CD4-positive, CD25-positive, alpha-beta regulatory T cell (primary cell): ENCODE results near the gene TFF2. TPM values are rescaled to one million over a fixed set of nuclear protein-coding genes. Genes with fewer than 3 reads are reported as not detected.
A peak's percentile ranks its signal among the peaks of the same experiment; 100 is the strongest.

Source experiments
- ATAC-seq, 2 donors: fragments of 150-1000 bp; cut with Tn5 transposase; one replicate each; pipeline ENCODE4 v1.10.0; 2021; ENCODE audit warnings: low read depth in 2 of 2, moderate number of reproducible peaks in 2 of 2, moderate library complexity in 1 of 2
- DNase-seq, 3 donors: peaks; one replicate each; pipeline versions ENCODE4 v3.0.0 to v3.0.0-alpha.2; 2012 to 2022; ENCODE audit warnings: mixed read lengths in 1 of 3
- H3K27ac ChIP-seq: one replicate; pipeline ENCODE4 v1.7.0; 2013; ENCODE audit warnings: mild to moderate bottlenecking, low read length; ENCODE audit not compliant: insufficient read depth, poor library complexity, severe bottlenecking
- H3K27me3 ChIP-seq: one replicate; pipeline ENCODE4 v1.7.0; 2013; ENCODE audit warnings: low read length; ENCODE audit not compliant: control insufficient read depth, insufficient read depth
- H3K36me3 ChIP-seq: one replicate; pipeline ENCODE4 v1.7.0; 2013; ENCODE audit warnings: mild to moderate bottlenecking, low read length, moderate library complexity; ENCODE audit not compliant: control insufficient read depth, insufficient read depth
- H3K4me1 ChIP-seq: 2 replicates; pipeline ENCODE4 v1.7.0; 2013; ENCODE audit warnings: mild to moderate bottlenecking, low read length; ENCODE audit not compliant: insufficient read depth, control insufficient read depth, poor library complexity, severe bottlenecking
- H3K4me3 ChIP-seq: one replicate; pipeline ENCODE4 v1.7.0; 2013; ENCODE audit warnings: low read depth, mild to moderate bottlenecking, low read length, moderate library complexity
- H3K9me3 ChIP-seq, 2 experiments: 1 replicate in 1 of 2; 2 replicates in 1 of 2; pipeline ENCODE4 v1.7.0; 2013; ENCODE audit warnings: low read length in 2 of 2, mild to moderate bottlenecking in 1 of 2, moderate library complexity in 1 of 2; ENCODE audit not compliant: control insufficient read depth in 2 of 2
- H3K27ac Mint-ChIP-seq, 3 donors: one replicate each; pipeline ENCODE4 v1.8.0; 2020 to 2022; ENCODE audit warnings: mild to moderate bottlenecking in 3 of 3, mixed read lengths in 3 of 3, moderate library complexity in 2 of 3
- H3K27me3 Mint-ChIP-seq: one replicate; pipeline ENCODE4 v1.8.0; 2022; ENCODE audit warnings: mild to moderate bottlenecking, mixed read lengths
- H3K36me3 Mint-ChIP-seq: one replicate; pipeline ENCODE4 v1.8.0; 2020; ENCODE audit warnings: mixed read lengths
- H3K4me1 Mint-ChIP-seq, 4 donors: one replicate each; pipeline ENCODE4 v1.8.0; 2020 to 2022; ENCODE audit warnings: mixed read lengths in 4 of 4, mild to moderate bottlenecking in 1 of 4
- H3K4me3 Mint-ChIP-seq, 4 donors: one replicate each; pipeline ENCODE4 v1.8.0; 2020 to 2022; ENCODE audit warnings: mild to moderate bottlenecking in 4 of 4, mixed read lengths in 4 of 4, moderate library complexity in 3 of 4
- H3K9me3 Mint-ChIP-seq, 7 donors: one replicate each; pipeline ENCODE4 v1.8.0; 2020 to 2022; ENCODE audit warnings: mixed read lengths in 7 of 7, mild to moderate bottlenecking in 3 of 7, moderate library complexity in 2 of 7
- polyA plus RNA-seq, 4 donors: library from polyadenylated mRNA; unstranded; fragments of 300-500 nt; fragmentation: Illumina TruSeq; gene quantifications; one replicate each; pipeline ENCODE4 v1.2.3, GENCODE V29; 2021
- total RNA-seq: library from RNA; stranded (reverse); gene quantifications from one replicate; pipeline ENCODE4 v1.2.3, GENCODE V29; 2022

TFF2 gene
- total and polyA plus RNA-seq, 5 donors from 2014 or later, result not detected

GRCh38 chr21:42347601-42348327 is 3.0 kb downstream of the TFF2 start:
- no peak for ATAC-seq
- no peak overlapping the region for H3K27ac ChIP-seq
- no peak for DNase-seq
- H3K27me3 Mint-ChIP-seq, result no peaks in the 10 kb centered on the region
- no peaks in the 10 kb centered on the region for H3K4me1 ChIP-seq
- no peak overlapping the region for H3K27ac Mint-ChIP-seq
- H3K4me3 Mint-ChIP-seq, result no peak overlapping the region
- H3K36me3 ChIP-seq, result no peaks in the 10 kb centered on the region
- H3K36me3 Mint-ChIP-seq, result no peaks in the 10 kb centered on the region
- H3K4me3 ChIP-seq, result no peak overlapping the region
- H3K9me3 Mint-ChIP-seq, result no peaks in the 10 kb centered on the region
- no peaks in the 10 kb centered on the region for H3K4me1 Mint-ChIP-seq
- no peaks in the 10 kb centered on the region for H3K9me3 ChIP-seq
- H3K27me3 ChIP-seq, result no peaks in the 10 kb centered on the region

- Histone ChIP-seq H3K4me1 (no peaks in the 10 kb centered on the region), H3K27ac (no peak overlapping the region), H3K4me3 (no peak overlapping the region), H3K36me3 (no peaks in the 10 kb centered on the region), H3K9me3 (no peaks in the 10 kb centered on the region), H3K27me3 (no peaks in the 10 kb centered on the region)
- no peak overlapping the region for H3K27ac Mint-ChIP-seq
- no peaks in the 10 kb centered on the region for H3K4me1 Mint-ChIP-seq
- no peak for ATAC-seq
- DNase-seq, result no peak
- H3K36me3 Mint-ChIP-seq, result no peaks in the 10 kb centered on the region
- no peaks in the 10 kb centered on the region for H3K9me3 Mint-ChIP-seq
- H3K27me3 Mint-ChIP-seq, result no peaks in the 10 kb centered on the region
- H3K4me3 Mint-ChIP-seq, result no peak overlapping the region
Observed at GRCh38 chr21:42346866-42347600, 3.8 kb downstream of the TFF2 start.

DNA sequence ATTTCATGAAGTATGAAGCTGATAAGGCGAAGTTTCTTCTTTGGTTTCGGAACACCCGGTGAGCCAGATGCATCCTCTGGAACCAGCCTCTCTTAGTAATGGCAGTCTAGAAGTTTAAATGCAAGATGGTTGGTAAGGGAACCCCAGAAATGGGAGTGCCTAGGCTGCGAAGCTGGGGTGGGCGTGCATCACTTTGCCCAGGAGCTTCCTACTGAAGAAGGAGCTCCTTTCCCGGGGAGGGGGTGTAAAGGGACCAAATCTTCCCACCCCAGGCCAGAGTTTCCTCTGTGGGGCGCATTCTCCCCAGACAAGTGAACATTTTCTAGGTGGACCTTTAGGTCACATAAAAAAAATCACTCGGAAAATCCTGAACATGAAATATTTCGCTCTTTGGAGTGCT is 4.4 kb downstream of the TFF2 start:
- H3K36me3 Mint-ChIP-seq, result no peaks in the 10 kb centered on the region
- H3K9me3 Mint-ChIP-seq, result no peaks in the 10 kb centered on the region

DNA sequence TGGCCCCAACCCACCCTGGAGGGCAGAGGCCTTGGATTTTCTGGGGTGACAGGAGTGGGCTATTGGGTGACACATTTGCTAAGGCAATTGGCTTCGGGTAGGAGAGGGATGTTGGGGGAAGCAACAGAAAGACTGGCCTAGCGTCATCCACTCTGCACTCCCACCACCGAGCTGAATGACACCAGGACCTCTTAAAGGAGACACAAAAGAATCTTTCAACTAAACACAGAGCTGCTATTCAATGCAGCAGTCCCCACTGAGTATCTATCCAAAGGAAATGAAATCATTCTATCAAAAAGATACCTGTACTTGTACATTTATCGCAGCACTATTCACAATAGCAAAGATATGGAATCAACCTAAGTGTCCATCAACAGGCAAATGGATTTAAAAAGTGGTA is 6.2 kb downstream of the TFF2 start:
- Histone ChIP-seq H3K27ac (no peak overlapping the region), H3K4me3 (no peak overlapping the region), H3K4me1 (no peaks in the 10 kb centered on the region), H3K9me3 (no peaks in the 10 kb centered on the region), H3K36me3 (no peaks in the 10 kb centered on the region), H3K27me3 (no peaks in the 10 kb centered on the region)
- H3K36me3 Mint-ChIP-seq, result no peaks in the 10 kb centered on the region
- DNase-seq (no peak), ATAC-seq (no peak)
- no peak overlapping the region for H3K4me3 Mint-ChIP-seq
- no peak overlapping the region for H3K27ac Mint-ChIP-seq
- H3K9me3 Mint-ChIP-seq, result peaks cover 0 to 2% (median 0%) of the 10 kb centered on the region in 7 donors
- no peaks in the 10 kb centered on the region for H3K27me3 Mint-ChIP-seq
- no peaks in the 10 kb centered on the region for H3K4me1 Mint-ChIP-seq

More for the DNA sequence above, 4.4 kb downstream of the TFF2 start:
- no peak overlapping the region for H3K4me3 ChIP-seq
- H3K27ac Mint-ChIP-seq, result no peak overlapping the region
- ATAC-seq (no peak), DNase-seq (no peak)
- no peaks in the 10 kb centered on the region for H3K27me3 ChIP-seq
- H3K4me1 Mint-ChIP-seq, result no peaks in the 10 kb centered on the region
- no peaks in the 10 kb centered on the region for H3K4me1 ChIP-seq
- no peak overlapping the region for H3K4me3 Mint-ChIP-seq
- no peaks in the 10 kb centered on the region for H3K9me3 ChIP-seq
- no peak overlapping the region for H3K27ac ChIP-seq
- no peaks in the 10 kb centered on the region for H3K36me3 ChIP-seq
- no peaks in the 10 kb centered on the region for H3K27me3 Mint-ChIP-seq

DNA sequence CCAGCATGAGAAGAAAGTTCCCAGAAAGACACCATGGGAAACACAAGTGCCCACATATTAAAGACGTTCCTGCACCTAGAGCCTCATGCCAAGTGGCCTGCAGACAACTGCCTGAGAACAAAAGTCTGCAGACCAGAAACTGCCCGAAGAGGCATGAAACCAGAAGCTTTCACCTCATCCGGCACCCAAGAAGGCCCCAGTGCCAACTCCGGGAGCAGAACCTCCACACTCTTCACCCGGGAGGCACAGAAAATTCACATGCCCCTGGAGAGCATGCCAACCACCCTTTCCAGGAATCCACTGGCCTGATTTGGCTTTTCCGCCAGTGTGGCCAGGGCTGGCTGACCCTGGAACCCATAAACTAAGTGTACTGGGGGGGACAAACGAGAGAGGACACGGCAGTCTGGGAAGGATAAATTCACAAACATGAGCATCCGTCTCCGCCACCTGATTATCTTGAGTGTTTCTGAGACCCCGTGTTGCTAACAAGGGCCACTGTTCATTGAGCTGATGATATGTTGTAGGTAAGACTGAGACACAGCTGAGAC is 6.8 kb downstream of the TFF2 start:
- Histone ChIP-seq H3K27me3 (no peaks in the 10 kb centered on the region), H3K4me1 (no peaks in the 10 kb centered on the region), H3K9me3 (no peaks in the 10 kb centered on the region), H3K27ac (no peak overlapping the region), H3K36me3 (no peaks in the 10 kb centered on the region), H3K4me3 (no peak overlapping the region)
- H3K36me3 Mint-ChIP-seq, result no peaks in the 10 kb centered on the region
- no peaks in the 10 kb centered on the region for H3K27me3 Mint-ChIP-seq
- ATAC-seq (no peak), DNase-seq (no peak)
- peaks cover 0 to 2% (median 0%) of the 10 kb centered on the region in 7 donors for H3K9me3 Mint-ChIP-seq
- H3K4me3 Mint-ChIP-seq, result no peak overlapping the region
- no peaks in the 10 kb centered on the region for H3K4me1 Mint-ChIP-seq
- no peak overlapping the region for H3K27ac Mint-ChIP-seq

DNA sequence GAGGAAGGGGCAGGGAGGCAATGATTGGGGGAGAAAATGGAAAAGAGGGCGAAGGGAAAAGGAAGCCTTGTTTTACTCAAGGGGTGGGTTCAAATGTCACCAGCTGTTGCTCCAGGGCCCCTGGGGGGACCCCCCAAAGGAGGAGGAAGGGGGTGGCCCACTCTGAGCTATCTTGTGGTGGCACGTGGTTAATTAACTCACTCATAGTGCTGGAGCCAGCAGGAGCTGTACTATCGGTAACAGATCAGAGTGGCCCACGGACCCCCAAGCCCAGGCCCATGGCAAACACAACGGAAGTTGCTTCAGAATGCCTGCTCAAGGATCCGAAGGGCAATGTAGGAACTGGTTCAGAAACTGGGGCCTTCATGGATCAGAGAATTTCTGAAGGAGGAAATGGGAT is 7.2 kb downstream of the TFF2 start:
- Histone ChIP-seq H3K9me3 (no peaks in the 10 kb centered on the region), H3K4me1 (peaks cover under 1% of the 10 kb centered on the region), H3K27ac (no peak overlapping the region), H3K27me3 (no peaks in the 10 kb centered on the region), H3K4me3 (no peak overlapping the region), H3K36me3 (no peaks in the 10 kb centered on the region)
- H3K36me3 Mint-ChIP-seq, result no peaks in the 10 kb centered on the region
- no peak overlapping the region for H3K27ac Mint-ChIP-seq
- H3K9me3 Mint-ChIP-seq, result peaks cover 0 to 2% (median 0%) of the 10 kb centered on the region in 7 donors
- no peaks in the 10 kb centered on the region for H3K27me3 Mint-ChIP-seq
- ATAC-seq, result no peak
- H3K4me1 Mint-ChIP-seq, result peaks cover 0 to 2% (median 0%) of the 10 kb centered on the region in 4 donors
- no peak for DNase-seq
- H3K4me3 Mint-ChIP-seq, result no peak overlapping the region

DNA sequence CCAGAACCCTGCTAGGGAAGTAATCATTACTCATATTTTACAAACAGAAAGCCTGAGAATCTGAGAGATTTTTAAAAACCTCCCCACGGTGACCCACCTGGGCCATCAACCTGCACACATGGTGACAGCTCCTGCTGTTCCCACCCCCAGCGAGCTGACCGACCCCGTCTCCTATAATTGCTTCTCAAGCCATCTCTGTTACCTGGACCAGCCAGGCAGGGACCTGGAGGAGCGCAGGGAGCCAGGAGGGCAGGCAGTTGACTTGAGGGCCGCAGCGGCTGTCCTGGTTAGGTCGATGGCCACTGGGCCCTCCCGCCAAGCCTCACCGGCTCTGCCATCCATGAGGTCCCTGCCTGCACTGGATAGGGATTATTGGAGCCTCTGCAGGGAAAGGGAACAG is 7.7 kb downstream of the TFF2 start:
- Histone ChIP-seq H3K9me3 (no peaks in the 10 kb centered on the region), H3K27me3 (no peaks in the 10 kb centered on the region), H3K27ac (no peak overlapping the region), H3K36me3 (no peaks in the 10 kb centered on the region), H3K4me3 (no peak overlapping the region), H3K4me1 (peaks cover 5% of the 10 kb centered on the region)
- ATAC-seq, result no peak
- peak overlapping the region in 1 of 3 donors; percentile 60 for H3K27ac Mint-ChIP-seq
- peaks cover 0 to 4% (median under 1%) of the 10 kb centered on the region in 4 donors for H3K4me1 Mint-ChIP-seq
- no peaks in the 10 kb centered on the region for H3K36me3 Mint-ChIP-seq
- no peak for DNase-seq
- no peaks in the 10 kb centered on the region for H3K27me3 Mint-ChIP-seq
- H3K9me3 Mint-ChIP-seq, result peaks cover 0 to 2% (median 0%) of the 10 kb centered on the region in 7 donors
- no peak overlapping the region for H3K4me3 Mint-ChIP-seq
